Right ventricle myocardium superior (tissue), 1 donor: Measurements from ENCODE around the gene MAP2K3. TPM values are rescaled to one million over a fixed set of nuclear protein-coding genes. Genes with fewer than 3 reads are reported as not detected.

Source experiments
- ATAC-seq: fragments of 200-7000 bp; cut with Tn5 transposase; one replicate; pipeline ENCODE4 v1.9.1; 2020; ENCODE audit warnings: mild to moderate bottlenecking; ENCODE audit not compliant: poor library complexity
- DNase-seq: peaks from one replicate; pipeline ENCODE4 v3.0.0-alpha.2; 2020
- intact Hi-C: fragments of 100-400 bp; cut with DNase I; formaldehyde crosslinking; loops from one replicate; pipeline ENCODE4 v1.11.2; 2022
- long read RNA-seq: library from polyadenylated mRNA; unstranded; transcript quantifications from one replicate; pipeline ENCODE4 v2.0.0, GENCODE V29; 2021
- total RNA-seq: library from RNA; stranded (reverse); fragmentation: NEBNext Ultra II Directional; extraction: Animal tissue kit (Norgen Biotek cat#: 25700); gene quantifications from one replicate; pipeline ENCODE4 v1.2.1, GENCODE V29; 2021
- donor health status: DM: no; HTN: yes; CAD: no; lungs with severe emphysema.

Gene MAP2K3
- 30.8 TPM for total RNA-seq
- long read RNA-seq, transcript MAP2K3-205 (3 exons, 927 nt): minor isoform, 7 of 139 reads
- long read RNA-seq, transcript MAP2K3-202 (12 exons, 2,303 nt): major isoform, 112 of 139 reads
- long read RNA-seq, partial matches to known transcripts: 6 of 139 reads
- long read RNA-seq, other reads (novel, unspliced or antisense): 12 of 139 reads

DNA sequence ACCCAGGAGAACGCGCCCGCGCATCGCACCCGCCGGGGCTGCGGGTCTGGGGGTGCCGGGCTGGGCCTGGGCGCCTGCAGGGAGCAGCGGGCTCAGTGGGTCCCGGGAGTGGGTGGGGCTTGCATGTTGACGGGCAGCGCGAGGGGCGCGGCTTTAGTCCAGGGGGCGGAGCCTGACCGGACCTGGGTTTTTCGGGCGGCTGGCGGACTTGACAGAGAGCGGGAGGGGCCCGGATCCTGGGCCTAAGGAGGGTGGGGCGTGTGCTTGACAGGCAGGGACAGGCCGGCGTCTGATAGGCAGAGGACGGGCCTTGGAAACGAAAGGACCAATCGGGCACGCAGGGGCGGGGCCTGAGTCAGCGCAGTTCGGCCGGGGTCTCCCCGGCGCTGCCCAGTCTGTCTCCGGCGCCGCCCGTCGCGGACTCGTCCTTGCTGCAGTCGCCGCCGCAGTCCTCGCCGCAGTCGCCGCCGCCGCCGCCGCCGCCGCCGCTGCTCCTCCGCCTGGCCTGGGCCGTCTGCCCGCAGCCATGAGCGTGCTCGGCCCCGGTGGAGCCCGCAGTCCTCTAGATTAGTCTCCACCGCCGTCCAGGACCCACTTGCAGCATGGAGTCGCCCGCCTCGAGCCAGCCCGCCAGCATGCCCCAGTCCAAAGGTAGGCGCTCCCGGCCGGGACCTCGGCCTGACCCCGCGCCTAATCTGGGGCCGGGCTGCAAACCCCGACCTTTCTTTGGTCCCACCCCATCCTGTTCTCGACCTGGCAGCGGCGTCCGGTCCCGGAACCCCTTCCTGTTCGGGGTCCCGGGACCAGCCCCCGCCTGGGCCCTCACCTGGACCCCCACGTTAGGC, at the start of gene MAP2K3:
Gene MAP2K3 (plus strand): TSS at position 393 of the 845 bp plus-strand sequence. CDS start 210 bp downstream, at position 603.
- peak; percentile 99 for DNase-seq
- intact Hi-C loops: loop anchor here (5.0 to 10.0 kb wide), 3 partner anchors 168 to 240 kb away; partner anchors contain the start of gene USP22
- peak; percentile 85 for ATAC-seq

DNA sequence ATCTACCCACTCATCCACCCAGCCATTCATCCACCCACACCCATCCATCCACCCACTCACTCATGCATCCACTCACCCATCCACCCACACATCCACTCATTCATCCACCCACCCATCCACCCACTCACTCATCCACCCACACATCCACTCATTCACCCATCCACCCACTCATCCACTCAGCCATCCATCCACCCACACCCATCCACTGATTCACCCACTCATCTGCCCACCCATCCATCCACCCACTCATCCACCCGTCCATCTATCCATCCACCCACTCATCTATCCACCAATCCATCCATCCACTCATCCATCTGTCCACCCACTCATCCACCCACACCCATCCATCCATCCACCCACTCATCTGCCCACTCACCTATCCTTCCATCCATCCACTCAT, 48.6 kb upstream of the MAP2K3 start:
- ATAC-seq (no peak), DNase-seq (no peak)
- intact Hi-C loops: no loop called here

- intact Hi-C loops: loop anchor here (2.0 kb wide), 1 partner anchor 19 kb away; no protein-coding TSS in a partner anchor
- ATAC-seq (no peak), DNase-seq (no peak)
These were observed 44.7 kb upstream of the MAP2K3 start for GRCh38 chr17:21239680-21240368.

DNA sequence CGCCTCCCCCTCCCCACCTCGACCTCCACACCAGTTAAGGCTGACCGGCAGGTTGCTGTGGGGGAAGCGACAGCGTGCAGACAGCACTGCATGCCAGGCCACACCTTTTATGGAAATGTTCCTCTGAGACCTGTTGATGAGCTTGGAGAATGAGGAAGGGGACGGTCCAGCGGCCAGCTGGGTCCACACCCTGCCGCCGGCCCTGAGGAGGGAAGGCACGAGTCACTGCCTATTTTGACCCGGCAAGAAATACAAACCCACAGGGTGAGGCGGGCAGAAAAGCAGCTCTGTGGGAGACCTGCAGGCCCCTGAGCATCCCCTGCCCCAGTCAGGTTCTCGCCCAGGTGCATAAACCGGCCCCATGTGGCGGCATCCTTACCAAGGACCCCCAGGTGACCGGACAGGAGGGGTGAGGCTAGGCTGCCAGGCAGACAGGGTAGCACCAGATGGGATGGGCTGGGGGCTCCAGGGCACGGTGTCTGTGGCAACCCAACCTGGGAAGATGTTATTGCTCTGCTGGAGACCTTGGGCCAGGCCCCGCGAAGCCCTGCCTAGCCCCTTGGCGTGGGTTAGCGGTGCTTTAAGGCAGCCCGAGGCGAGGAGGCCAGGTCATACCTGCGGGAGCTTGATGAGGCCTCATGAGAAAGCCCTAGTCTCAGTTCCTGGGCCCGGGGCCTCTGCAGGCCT, 44.0 kb upstream of the MAP2K3 start:
- intact Hi-C loops: loop anchor here (2.0 kb wide), 1 partner anchor 20 kb away; no protein-coding TSS in a partner anchor
- DNase-seq: no peak
- no peak for ATAC-seq

DNA sequence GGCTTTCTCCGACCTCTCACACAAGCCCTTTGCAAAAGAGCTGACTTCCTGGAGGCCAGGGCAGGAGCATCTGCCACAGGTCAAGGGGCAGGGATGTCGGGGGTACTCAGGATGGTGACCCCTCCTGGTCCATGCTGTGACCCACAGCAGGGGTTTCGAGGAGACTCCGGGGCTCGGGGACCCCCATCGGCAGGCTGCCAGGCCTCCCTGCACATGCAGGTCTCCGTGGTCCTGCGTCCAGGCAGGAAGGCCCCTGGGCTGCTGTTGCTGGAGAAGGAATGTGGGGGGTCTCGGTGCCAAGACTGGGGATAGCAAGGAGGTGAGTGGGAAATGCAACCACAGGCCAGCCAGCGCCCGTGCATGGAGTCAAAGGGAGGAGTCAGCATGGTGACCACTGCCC, 42.9 kb upstream of the MAP2K3 start:
- DNase-seq (no peak), ATAC-seq (no peak)
- intact Hi-C loops: loop anchor here (2.0 kb wide), 1 partner anchor 21 kb away; no protein-coding TSS in a partner anchor

GRCh38 chr17:21242026-21242697, 42.3 kb upstream of the MAP2K3 start:
- DNase-seq (no peak), ATAC-seq (no peak)
- intact Hi-C loops: no loop called here

DNA sequence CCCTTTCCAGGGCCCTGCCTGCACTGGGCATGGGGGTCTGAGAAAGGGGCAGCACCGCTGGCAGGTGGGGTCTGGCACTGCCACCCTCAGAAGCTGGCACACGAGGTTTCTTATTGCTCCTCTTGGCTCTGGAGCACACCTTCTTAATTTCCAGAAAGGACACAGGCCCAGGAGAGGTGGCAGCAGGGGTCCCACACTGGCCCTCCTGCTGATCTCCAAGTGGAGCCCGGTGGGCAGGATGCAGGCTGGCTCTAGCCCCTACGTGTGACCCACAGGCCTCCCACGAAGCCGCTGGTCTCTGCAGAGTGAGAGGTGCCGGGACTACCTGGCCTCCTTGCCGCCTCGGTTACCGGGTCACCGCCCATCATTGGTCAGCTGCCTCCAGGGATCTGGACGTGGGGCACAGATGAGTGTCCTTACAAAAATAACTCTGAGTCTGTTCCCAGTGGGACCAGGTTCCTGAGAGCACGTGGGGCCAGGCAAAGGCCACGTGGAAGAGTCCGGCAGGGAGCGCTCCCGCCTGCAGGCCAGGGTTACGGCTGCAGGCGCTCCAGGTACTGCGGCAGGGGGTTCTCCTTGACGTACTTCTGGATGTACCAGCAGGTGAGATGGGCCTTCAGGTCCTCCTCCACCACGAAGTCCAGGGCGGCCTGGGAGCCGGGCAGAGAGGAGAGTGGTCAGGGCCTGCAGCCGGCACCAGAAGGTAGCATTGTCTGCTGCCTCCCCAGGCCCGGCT, 41.6 kb upstream of the MAP2K3 start:
- DNase-seq: peak; percentile 72
- ATAC-seq: peak; percentile 79
- intact Hi-C loops: no loop called here

GRCh38 chr17:21243516-21244303, 40.8 kb upstream of the MAP2K3 start:
- intact Hi-C loops: no loop called here
- no peak for ATAC-seq

DNA sequence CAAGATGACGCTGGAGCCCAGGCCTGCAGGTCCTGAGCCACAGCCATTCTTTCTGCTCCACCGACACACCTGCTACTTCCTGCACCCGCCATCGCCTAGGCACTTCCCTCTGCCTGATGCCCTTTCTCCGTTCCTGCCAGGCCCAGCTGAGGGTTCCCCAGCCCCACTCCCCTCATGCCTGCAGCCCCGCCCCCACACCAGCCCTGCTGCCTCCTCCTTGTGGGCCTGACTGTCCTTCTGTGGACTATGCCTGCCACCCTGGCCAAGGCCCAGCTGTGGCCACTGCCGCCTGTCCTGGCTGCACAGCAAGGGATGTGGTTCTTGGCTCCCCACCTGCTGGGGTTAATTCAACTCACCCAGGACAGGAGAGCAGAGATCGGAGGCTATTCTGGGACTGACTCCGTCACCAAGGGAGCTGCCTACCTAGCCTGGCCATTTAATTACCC, 38.8 kb upstream of the MAP2K3 start:
- DNase-seq: peak; percentile 56
- intact Hi-C loops: no loop called here
- peak; percentile 48 for ATAC-seq

More at GRCh38 chr17:21243516-21244303, 40.8 kb upstream of the MAP2K3 start:
- DNase-seq: no peak

DNA sequence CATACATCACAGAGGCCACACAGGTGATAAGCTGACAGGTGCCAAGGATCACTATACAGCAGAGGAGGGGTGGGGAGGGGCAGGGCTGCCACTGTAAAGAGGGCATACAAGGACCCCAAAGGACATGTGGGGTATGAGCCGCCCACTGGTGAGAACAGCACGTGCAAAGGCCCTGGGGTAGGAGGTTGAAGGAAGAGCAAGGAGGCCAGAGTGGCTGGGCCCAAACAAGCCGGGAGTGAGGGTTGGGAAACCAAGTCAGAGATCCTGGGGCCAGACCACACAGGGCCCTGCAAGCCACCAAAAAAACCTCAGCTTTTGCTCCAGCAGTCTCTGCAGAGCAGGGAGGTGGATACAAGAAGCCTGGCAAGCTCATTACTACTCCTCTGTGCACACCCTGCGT, 37.8 kb upstream of the MAP2K3 start:
- no peak for DNase-seq
- intact Hi-C loops: no loop called here
- ATAC-seq: no peak

- intact Hi-C loops: no loop called here
- DNase-seq: no peak
These were observed 36.8 kb upstream of the MAP2K3 start for GRCh38 chr17:21247552-21248258.

GRCh38 chr17:21248500-21248899, 36.0 kb upstream of the MAP2K3 start:
- DNase-seq: no peak
- intact Hi-C loops: no loop called here
- peak; percentile 55 for ATAC-seq

More at GRCh38 chr17:21247552-21248258, 36.8 kb upstream of the MAP2K3 start:
- no peak for ATAC-seq

GRCh38 chr17:21249086-21249795, 35.3 kb upstream of the MAP2K3 start:
- DNase-seq (no peak), ATAC-seq (no peak)
- intact Hi-C loops: no loop called here

- no peak for ATAC-seq
These were observed 34.4 kb upstream of the MAP2K3 start for GRCh38 chr17:21249920-21250703.

GRCh38 chr17:21250854-21251253, 33.7 kb upstream of the MAP2K3 start:
- intact Hi-C loops: loop anchor here (2.0 to 10.0 kb wide), 2 partner anchors 86 to 124 kb away; partner anchors contain the start of gene DHRS7B
- DNase-seq (no peak), ATAC-seq (no peak)

More at GRCh38 chr17:21249920-21250703, 34.4 kb upstream of the MAP2K3 start:
- intact Hi-C loops: loop anchor here (2.0 to 10.0 kb wide), 2 partner anchors 85 to 123 kb away; partner anchors contain the start of gene DHRS7B
- DNase-seq: no peak
